Kidney (tissue), 14 donors: ENCODE results near the gene KREMEN2. TPM values are rescaled to one million over a fixed set of nuclear protein-coding genes. Genes with fewer than 3 reads are reported as not detected.

Experiments
- DNase-seq, 5 donors: peaks; one replicate each; pipeline ENCODE4 v3.0.0-alpha.2; 2013 to 2020
- FAIRE-seq: peaks from 2 replicates; lab custom pipeline; 2012; peaks lifted over from hg19 to GRCh38; lab: Jason Lieb, UNC
- H3K27ac ChIP-seq, 2 donors: one replicate each; pipeline ENCODE4 v1.7.0; 2013; ENCODE audit warnings: low read depth in 2 of 2, low read length in 2 of 2, inconsistent platforms in 1 of 2
- H3K27me3 ChIP-seq: one replicate; pipeline ENCODE4 v1.7.1; 2013; ENCODE audit warnings: low read length, inconsistent platforms; ENCODE audit not compliant: control insufficient read depth, insufficient read depth
- H3K36me3 ChIP-seq, 3 donors: one replicate each; pipeline versions ENCODE4 v1.7.0 to v1.7.1; 2013; ENCODE audit warnings: low read length in 3 of 3, control low read depth in 1 of 3, inconsistent platforms in 1 of 3; ENCODE audit not compliant: insufficient read depth in 3 of 3, control insufficient read depth in 2 of 3
- H3K4me1 ChIP-seq, 3 donors: one replicate each; pipeline versions ENCODE4 v1.7.0 to v1.7.1; 2013; ENCODE audit warnings: low read length in 3 of 3, inconsistent platforms in 1 of 3, low read depth in 1 of 3; ENCODE audit not compliant: control insufficient read depth in 2 of 3, insufficient read depth in 2 of 3
- H3K4me3 ChIP-seq, 3 donors: one replicate each; pipeline versions ENCODE4 v1.7.0 to v1.8.1; 2013; ENCODE audit warnings: low read length in 3 of 3, control low read depth in 1 of 3, inconsistent platforms in 1 of 3
- H3K9ac ChIP-seq, 3 donors: one replicate each; pipeline versions ENCODE4 v1.7.0 to v1.7.1; 2013; ENCODE audit warnings: low read length in 3 of 3, control low read depth in 1 of 3, inconsistent platforms in 1 of 3
- H3K9me3 ChIP-seq, 3 donors: one replicate each; pipeline versions ENCODE4 v1.7.0 to v1.7.1; 2013; ENCODE audit warnings: low read length in 3 of 3, control low read depth in 1 of 3, inconsistent platforms in 1 of 3; ENCODE audit not compliant: control insufficient read depth in 2 of 3, insufficient read depth in 1 of 3
- intact Hi-C: fragments of 100-400 bp; cut with DNase I; formaldehyde crosslinking; loops from one replicate; pipeline ENCODE4 v1.11.1; 2022
- polyA plus RNA-seq: library from polyadenylated mRNA; stranded (reverse); fragments of 350-450 nt; fragmentation: Illumina TruSeq; extraction: RNeasy Lipid Tissue Mini Kit (QIAGEN cat#74804); gene quantifications from one replicate; pipeline ENCODE4 v1.2.3, GENCODE V29; 2014; ENCODE audit warnings: low read depth, low replicate concordance; ENCODE audit not compliant: insufficient read depth
- total RNA-seq: library from RNA; stranded (reverse); fragmentation: NEBNext Ultra II Directional; extraction: Animal tissue kit (Norgen Biotek cat#: 25700); gene quantifications from one replicate; pipeline ENCODE4 v1.2.1, GENCODE V29; 2021
- TF ChIP-seq, protein P1 (sequence below): IDR thresholded peaks from 3 replicates; pipeline ENCODE4 v1.5.1; 2012; ENCODE audit warnings: mild to moderate bottlenecking, moderate library complexity, borderline replicate concordance; ENCODE audit not compliant: insufficient read depth; ENCODE audit errors: extremely low read depth
- donor health status: control.
- donor health status: control.
- donor health status: control.
- donor health status: control.
- donor health status: control.
- donor health status: DM: yes; HTN: yes; CAD: no.
- donor health status: Normal renal cell carcinoma (clear cell type).

The KREMEN2 gene
- total and polyA plus RNA-seq, 2 donors from 2014 or later = not detected

DNA sequence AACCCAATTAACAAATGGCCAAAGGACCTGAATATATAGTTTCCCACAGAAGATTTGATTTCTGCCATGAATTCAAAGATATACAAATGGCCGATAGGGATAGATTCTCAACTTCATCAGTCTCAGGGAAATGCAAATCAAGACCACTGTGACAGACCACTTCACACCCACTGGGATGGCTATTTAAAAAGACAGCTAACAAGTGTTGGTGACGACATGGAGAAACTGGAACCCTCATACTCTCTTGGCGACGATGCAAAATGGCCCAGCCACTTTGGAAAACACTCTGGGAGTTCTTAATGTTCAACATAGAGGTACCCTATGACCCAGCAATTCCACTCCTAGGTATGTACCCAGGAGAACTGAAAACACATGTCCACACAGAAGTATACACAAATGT, 17.4 kb upstream of the KREMEN2 start:
- Histone ChIP-seq H3K9me3 (no peaks in the 10 kb centered on the region), H3K4me1 (no peaks in the 10 kb centered on the region), H3K36me3 (peaks cover 0 to 14% (median 2%) of the 10 kb centered on the region in 3 donors), H3K27ac (no peak overlapping the region), H3K27me3 (no peaks in the 10 kb centered on the region), H3K4me3 (no peak overlapping the region), H3K9ac (no peak overlapping the region)
- DNase-seq (no peak), FAIRE-seq (no peak)
- intact Hi-C loops = no loop called here
- TF ChIP-seq, protein P1, sequence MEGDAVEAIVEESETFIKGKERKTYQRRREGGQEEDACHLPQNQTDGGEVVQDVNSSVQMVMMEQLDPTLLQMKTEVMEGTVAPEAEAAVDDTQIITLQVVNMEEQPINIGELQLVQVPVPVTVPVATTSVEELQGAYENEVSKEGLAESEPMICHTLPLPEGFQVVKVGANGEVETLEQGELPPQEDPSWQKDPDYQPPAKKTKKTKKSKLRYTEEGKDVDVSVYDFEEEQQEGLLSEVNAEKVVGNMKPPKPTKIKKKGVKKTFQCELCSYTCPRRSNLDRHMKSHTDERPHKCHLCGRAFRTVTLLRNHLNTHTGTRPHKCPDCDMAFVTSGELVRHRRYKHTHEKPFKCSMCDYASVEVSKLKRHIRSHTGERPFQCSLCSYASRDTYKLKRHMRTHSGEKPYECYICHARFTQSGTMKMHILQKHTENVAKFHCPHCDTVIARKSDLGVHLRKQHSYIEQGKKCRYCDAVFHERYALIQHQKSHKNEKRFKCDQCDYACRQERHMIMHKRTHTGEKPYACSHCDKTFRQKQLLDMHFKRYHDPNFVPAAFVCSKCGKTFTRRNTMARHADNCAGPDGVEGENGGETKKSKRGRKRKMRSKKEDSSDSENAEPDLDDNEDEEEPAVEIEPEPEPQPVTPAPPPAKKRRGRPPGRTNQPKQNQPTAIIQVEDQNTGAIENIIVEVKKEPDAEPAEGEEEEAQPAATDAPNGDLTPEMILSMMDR = no peak

DNA sequence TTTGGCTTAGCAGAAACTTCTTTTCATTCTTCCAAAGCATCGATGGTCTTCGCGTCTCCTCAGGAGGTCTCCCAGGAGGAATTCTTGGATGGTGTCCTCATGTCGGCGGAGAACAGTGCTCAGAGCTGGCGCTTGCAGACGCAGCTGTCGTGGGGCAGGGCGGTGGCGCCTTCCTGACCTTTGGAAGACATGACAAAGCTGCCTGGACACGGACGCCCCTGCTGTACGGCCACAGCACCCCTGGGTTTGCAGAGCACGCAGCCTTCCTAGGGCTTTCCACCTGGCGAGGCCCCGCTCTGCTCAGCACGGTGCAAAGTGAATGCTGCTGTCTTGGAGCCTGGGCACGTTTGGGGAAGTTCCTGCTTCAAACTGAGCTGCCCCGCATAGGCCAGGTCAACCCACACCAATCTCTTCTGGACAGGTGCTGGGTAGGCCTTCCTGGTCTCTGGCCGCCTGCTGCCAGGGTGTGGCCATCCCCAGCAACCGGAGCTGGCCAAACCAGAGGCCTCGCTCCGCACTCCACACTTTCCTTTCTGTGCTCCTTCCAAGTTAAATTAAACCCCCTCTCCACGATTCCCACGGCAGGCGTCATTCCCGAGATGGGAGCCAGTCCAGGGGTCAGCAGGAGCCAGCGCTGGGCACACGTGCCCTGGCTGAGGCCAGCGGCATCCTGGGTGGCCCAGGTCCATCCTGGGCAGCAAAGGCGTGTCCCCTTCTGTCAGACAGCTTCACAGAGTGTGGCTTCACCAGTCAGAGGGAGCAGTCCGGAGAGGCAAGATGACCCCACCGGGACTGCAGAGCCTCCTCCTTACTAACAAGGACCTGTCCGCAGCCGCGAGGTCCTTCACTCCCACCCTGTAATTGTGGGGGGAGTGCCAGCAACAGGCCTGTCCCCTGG, 15.0 kb upstream of the KREMEN2 start:
- no peak for FAIRE-seq
- intact Hi-C loops = no loop called here
- no peak for DNase-seq
- TF ChIP-seq, protein P1 = no peak
- no peaks in the 10 kb centered on the region for H3K9me3 ChIP-seq
- H3K4me1 ChIP-seq = no peaks in the 10 kb centered on the region
- no peak overlapping the region for H3K27ac ChIP-seq
- H3K27me3 ChIP-seq = no peaks in the 10 kb centered on the region
- no peak overlapping the region for H3K4me3 ChIP-seq
- H3K9ac ChIP-seq = no peak overlapping the region
- peaks cover 0 to 10% (median 2%) of the 10 kb centered on the region in 3 donors for H3K36me3 ChIP-seq

DNA sequence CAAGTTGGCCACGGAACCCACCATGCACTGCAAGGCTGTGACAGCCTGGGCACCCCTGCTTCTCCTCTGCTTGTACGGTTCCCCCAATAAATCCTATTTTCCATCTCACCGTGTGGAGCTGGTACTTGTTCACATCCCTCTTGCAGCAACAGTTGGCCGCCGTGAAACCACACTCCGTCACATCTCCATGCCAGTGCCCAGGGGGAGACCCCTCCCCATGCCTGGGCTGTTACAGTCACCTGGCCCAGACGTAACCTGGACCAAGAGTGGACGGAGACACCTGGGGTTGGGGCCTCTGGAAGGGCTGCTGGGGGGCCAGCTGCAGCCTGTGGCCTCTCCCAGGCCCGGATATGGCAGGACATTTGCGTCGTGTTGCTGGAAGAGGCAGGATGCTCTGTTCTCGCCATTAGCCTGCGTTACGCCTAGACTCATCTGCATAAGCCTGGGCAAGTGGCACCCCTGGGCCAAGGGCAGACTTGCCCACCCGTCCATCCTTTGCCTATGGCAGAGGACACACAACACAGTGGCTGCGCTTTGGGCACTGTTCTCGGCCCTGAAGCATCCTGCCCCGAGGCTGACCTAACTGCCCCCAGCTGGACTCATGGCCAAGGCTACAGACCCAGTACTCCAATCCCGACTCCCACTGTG, 14.2 kb upstream of the KREMEN2 start:
- no peak overlapping the region for H3K9ac ChIP-seq
- H3K27me3 ChIP-seq = no peaks in the 10 kb centered on the region
- no peak overlapping the region for H3K27ac ChIP-seq
- FAIRE-seq (no peak), DNase-seq (no peak)
- intact Hi-C loops = no loop called here
- H3K9me3 ChIP-seq = no peaks in the 10 kb centered on the region
- TF ChIP-seq, protein P1 = no peak
- no peak overlapping the region for H3K4me3 ChIP-seq
- no peaks in the 10 kb centered on the region for H3K4me1 ChIP-seq
- peaks cover 0 to 10% (median 2%) of the 10 kb centered on the region in 3 donors for H3K36me3 ChIP-seq
